Right forelimb (tissue), 1 donor: ENCODE data around the gene PALM.
A peak's percentile ranks its signal among the peaks of the same experiment; 100 is the strongest.

Source experiments
- DNase-seq: peaks from one replicate; pipeline ENCODE4 v3.0.0-alpha.2; 2018

Gene PALM

GRCh38 chr19:755063-755462 lies 46.3 kb downstream of the PALM start:
- DNase-seq = no peak

- no peak for DNase-seq
Measured at GRCh38 chr19:756236-756635, 47.5 kb downstream of the PALM start.

GRCh38 chr19:756821-757688 lies 48.3 kb downstream of the PALM start:
- DNase-seq = no peak

GRCh38 chr19:757811-758668 lies 49.3 kb downstream of the PALM start:
- DNase-seq = no peak

- DNase-seq = no peak
Measured at GRCh38 chr19:763181-763580, 54.4 kb downstream of the PALM start.

- no peak for DNase-seq
Measured at GRCh38 chr19:763869-764268, 55.1 kb downstream of the PALM start.

GRCh38 chr19:764301-764700 lies 55.6 kb downstream of the PALM start:
- DNase-seq = no peak

GRCh38 chr19:765179-765738 lies 56.5 kb downstream of the PALM start:
- no peak for DNase-seq

- no peak for DNase-seq
Measured at GRCh38 chr19:768424-768823, 59.7 kb downstream of the PALM start.

GRCh38 chr19:769616-770015 lies 60.9 kb downstream of the PALM start:
- no peak for DNase-seq

- DNase-seq = no peak
Measured at GRCh38 chr19:771332-771785, 62.6 kb downstream of the PALM start.

GRCh38 chr19:772063-772462 lies 63.3 kb downstream of the PALM start:
- DNase-seq = no peak

GRCh38 chr19:772730-773436 lies 64.1 kb downstream of the PALM start:
- DNase-seq = no peak

GRCh38 chr19:776549-776948 lies 67.8 kb downstream of the PALM start:
- DNase-seq = no peak

GRCh38 chr19:778910-779653 lies 70.3 kb downstream of the PALM start:
- DNase-seq = peak; percentile 70

GRCh38 chr19:780935-781334 lies 72.2 kb downstream of the PALM start:
- no peak for DNase-seq

- no peak for DNase-seq
Measured at GRCh38 chr19:781800-782184, 73.1 kb downstream of the PALM start.

- DNase-seq = no peak
Measured at GRCh38 chr19:782185-782877, 73.6 kb downstream of the PALM start.

- DNase-seq = no peak
Measured at GRCh38 chr19:782878-783668, 74.3 kb downstream of the PALM start.

GRCh38 chr19:784541-784940 lies 75.8 kb downstream of the PALM start:
- no peak for DNase-seq

- no peak for DNase-seq
Measured at GRCh38 chr19:787536-787935, 78.8 kb downstream of the PALM start.
